DND-41 (cell line): Measurements from ENCODE around the gene ZMAT3.

Experiments used
- ATAC-seq: fragments of 200-7000 bp; cut with Tn5 transposase; 3 replicates; pipeline ENCODE4 v1.9.1; 2021; ENCODE audit warnings: low read depth; ENCODE audit not compliant: insufficient read depth
- DNase-seq: peaks from one replicate; pipeline ENCODE4 v3.0.0-alpha.2; 2020
- H2AFZ ChIP-seq: 2 replicates; pipeline ENCODE4 v1.6.0; 2012; ENCODE audit warnings: low read depth, low read length
- H3K27ac ChIP-seq: 2 replicates; pipeline ENCODE4 v1.5.1; 2012; ENCODE audit warnings: low read length, inconsistent platforms
- H3K27me3 ChIP-seq: fragments of 200-600 bp; sonication (generic); 2 replicates; pipeline ENCODE4 v1.6.0; 2012; ENCODE audit warnings: low read length, mild to moderate bottlenecking, inconsistent platforms; ENCODE audit not compliant: insufficient read depth, poor library complexity
- H3K36me3 ChIP-seq: 2 replicates; pipeline ENCODE4 v1.5.1; 2012; ENCODE audit warnings: low read length, inconsistent platforms; ENCODE audit not compliant: insufficient read depth
- H3K4me1 ChIP-seq: 2 replicates; pipeline ENCODE4 v1.5.1; 2012; ENCODE audit warnings: mild to moderate bottlenecking, low read length; ENCODE audit not compliant: insufficient read depth
- H3K4me2 ChIP-seq: 2 replicates; pipeline ENCODE4 v1.6.0; 2012; ENCODE audit warnings: mild to moderate bottlenecking, moderate library complexity, low read length, inconsistent platforms; ENCODE audit not compliant: insufficient read depth
- H3K4me3 ChIP-seq, 2 experiments: fragments of 200-600 bp in 1 of 2; shearing (Covaris generic) in 1 of 2; 2 replicates each; pipeline ENCODE4 v1.5.1; 2012 to 2016; ENCODE audit warnings: inconsistent platforms in 2 of 2, low read length in 2 of 2, mild to moderate bottlenecking in 2 of 2, low read depth in 1 of 2, moderate library complexity in 1 of 2
- H3K79me2 ChIP-seq: 2 replicates; pipeline ENCODE4 v1.6.0; 2012; ENCODE audit warnings: low read length, inconsistent platforms; ENCODE audit not compliant: insufficient read depth
- H3K9ac ChIP-seq: 2 replicates; pipeline ENCODE4 v1.6.0; 2012; ENCODE audit warnings: low read depth, mild to moderate bottlenecking, inconsistent platforms, low read length, moderate library complexity
- H3K9me3 ChIP-seq: 2 replicates; pipeline ENCODE4 v1.5.1; 2012; ENCODE audit warnings: low read length, moderate library complexity, mild to moderate bottlenecking, inconsistent platforms; ENCODE audit not compliant: insufficient read depth, severe bottlenecking
- H4K20me1 ChIP-seq: 2 replicates; pipeline ENCODE4 v1.6.0; 2012; ENCODE audit warnings: low read length; ENCODE audit not compliant: insufficient read depth
- CTCF ChIP-seq: IDR thresholded peaks from 2 replicates; pipeline ENCODE4 v1.5.1; 2012; ENCODE audit warnings: borderline replicate concordance, low read length, moderate library complexity, mild to moderate bottlenecking; ENCODE audit not compliant: poor library complexity, severe bottlenecking; ENCODE audit errors: extremely low read depth
- EZH2 ChIP-seq: IDR thresholded peaks from 3 replicates; pipeline ENCODE4 v1.6.1; 2012; ENCODE audit warnings: borderline replicate concordance, low read depth, mild to moderate bottlenecking, moderate library complexity, low read length, inconsistent platforms; ENCODE audit not compliant: severe bottlenecking

The ZMAT3 gene

GRCh38 chr3:179068779-179069530, 2.7 kb downstream of the ZMAT3 start:
- no peak for TF ChIP-seq EZH2
- peak; percentile 64 for TF ChIP-seq CTCF
- Histone ChIP-seq H3K79me2 (peaks cover 11% of the 10 kb centered on the region), H3K4me1 (peaks cover 29% of the 10 kb centered on the region), H3K27me3 (no peaks in the 10 kb centered on the region), H4K20me1 (no peaks in the 10 kb centered on the region), H3K36me3 (peaks cover 18% of the 10 kb centered on the region; the same call in 1 of the 2 replicates), H3K9ac (no peak overlapping the region), H2AFZ (no peak overlapping the region), H3K4me3 (no peak overlapping the region), H3K27ac (no peak overlapping the region), H3K9me3 (no peaks in the 10 kb centered on the region), H3K4me2 (peak overlapping the region; percentile 69; the same call in 1 of the 2 replicates)
- ATAC-seq (no peak), DNase-seq (peak; percentile 56)

GRCh38 chr3:179067839-179068238, 3.8 kb downstream of the ZMAT3 start:
- H3K79me2 ChIP-seq, result peaks cover 11% of the 10 kb centered on the region
- no peak overlapping the region for H3K4me2 ChIP-seq
- ATAC-seq, result no peak
- DNase-seq, result no peak
- no peak for TF ChIP-seq CTCF
- TF ChIP-seq EZH2, result no peak
- no peaks in the 10 kb centered on the region for H4K20me1 ChIP-seq
- peaks cover 29% of the 10 kb centered on the region for H3K4me1 ChIP-seq
- H3K27ac ChIP-seq, result no peak overlapping the region
- H3K27me3 ChIP-seq, result no peaks in the 10 kb centered on the region
- H3K4me3 ChIP-seq, result no peak overlapping the region
- no peaks in the 10 kb centered on the region for H3K9me3 ChIP-seq
- H2AFZ ChIP-seq, result no peak overlapping the region
- H3K9ac ChIP-seq, result no peak overlapping the region
- H3K36me3 ChIP-seq, result peaks cover 21% of the 10 kb centered on the region; the same call in 1 of the 2 replicates

GRCh38 chr3:179067291-179067690, 4.3 kb downstream of the ZMAT3 start:
- ATAC-seq, result no peak
- no peak for DNase-seq
- Histone ChIP-seq H3K36me3 (peaks cover 21% of the 10 kb centered on the region; the same call in 1 of the 2 replicates), H4K20me1 (no peaks in the 10 kb centered on the region), H3K27ac (no peak overlapping the region), H3K79me2 (peaks cover 11% of the 10 kb centered on the region), H3K9ac (no peak overlapping the region), H2AFZ (no peak overlapping the region), H3K27me3 (no peaks in the 10 kb centered on the region), H3K9me3 (no peaks in the 10 kb centered on the region), H3K4me2 (no peak overlapping the region), H3K4me3 (no peak overlapping the region), H3K4me1 (peaks cover 26% of the 10 kb centered on the region)
- TF ChIP-seq CTCF (no peak), EZH2 (no peak)
